22Rv1 (cell line): ENCODE results near the gene OCRL.

Source experiments
- CTCF ChIP-seq: fragments of 450-650 bp; IDR thresholded peaks from 2 replicates; pipeline ENCODE4 v1.5.1; 2017; ENCODE audit warnings: mild to moderate bottlenecking
- ZFX ChIP-seq: fragments of 450-650 bp; IDR thresholded peaks from 2 replicates; pipeline ENCODE4 v1.6.1; 2017; ENCODE audit warnings: antibody characterized with exemption, borderline replicate concordance

GRCh38 chrX:129523079-129523911 lies 16.8 kb upstream of the OCRL start, which contains the start of gene SMARCA1:
- TF ChIP-seq CTCF (no peak), ZFX (no peak)
